Endometrium (tissue), 2 donors: ENCODE results near the gene ZNF326.
"Not testable (repeated sequence)": the region's sequence is repeated elsewhere in the genome, so short reads cannot be mapped to it uniquely, and the experiment has no call there.

Source experiments
- FAIRE-seq: peaks from 2 replicates; lab custom pipeline; 2012; peaks lifted over from hg19 to GRCh38; lab: Jason Lieb, UNC
- donor health status: control.
- donor health status: control.

Gene ZNF326

GRCh38 chr1:89996450-89997110 is 1.7 kb downstream of the ZNF326 start:
- FAIRE-seq, result no peak

- FAIRE-seq, result not testable (repeated sequence)
Measured at GRCh38 chr1:89997152-89997551, 2.2 kb downstream of the ZNF326 start.

GRCh38 chr1:89998306-89998705 is 3.4 kb downstream of the ZNF326 start:
- FAIRE-seq, result no peak

- FAIRE-seq, result no peak
Measured at GRCh38 chr1:89999208-89999607, 4.3 kb downstream of the ZNF326 start.

GRCh38 chr1:89999628-90000027 is 4.7 kb downstream of the ZNF326 start:
- no peak for FAIRE-seq

- no peak for FAIRE-seq
Measured at GRCh38 chr1:90000934-90001676, 6.2 kb downstream of the ZNF326 start.

GRCh38 chr1:90007979-90008404 is 13.1 kb downstream of the ZNF326 start:
- no peak for FAIRE-seq

- FAIRE-seq, result no peak
Measured at GRCh38 chr1:90012300-90012699, 17.4 kb downstream of the ZNF326 start.

- no peak for FAIRE-seq
Measured at GRCh38 chr1:90023691-90024090, 28.8 kb downstream of the ZNF326 start.

- FAIRE-seq, result no peak
Measured at GRCh38 chr1:90027281-90027680, 32.4 kb downstream of the ZNF326 start.

- no peak for FAIRE-seq
Measured at GRCh38 chr1:90039652-90040051, 44.7 kb downstream of the ZNF326 start.

GRCh38 chr1:90043586-90043985 is 48.7 kb downstream of the ZNF326 start:
- FAIRE-seq, result no peak

GRCh38 chr1:90044346-90044745 is 49.4 kb downstream of the ZNF326 start:
- no peak for FAIRE-seq

GRCh38 chr1:90045853-90046563 is 51.1 kb downstream of the ZNF326 start:
- FAIRE-seq, result no peak

GRCh38 chr1:90046635-90047034 is 51.7 kb downstream of the ZNF326 start:
- no peak for FAIRE-seq

- FAIRE-seq, result no peak
Measured at GRCh38 chr1:90048043-90048442, 53.1 kb downstream of the ZNF326 start.

GRCh38 chr1:90062700-90063643 is 68.1 kb downstream of the ZNF326 start:
- not testable (repeated sequence) for FAIRE-seq

- FAIRE-seq, result not testable (repeated sequence)
Measured at GRCh38 chr1:90064109-90064508, 69.2 kb downstream of the ZNF326 start.

- FAIRE-seq, result no peak
Measured at GRCh38 chr1:90067194-90067931, 72.5 kb downstream of the ZNF326 start.

- FAIRE-seq, result no peak
Measured at GRCh38 chr1:90068611-90069280, 73.8 kb downstream of the ZNF326 start.

- no peak for FAIRE-seq
Measured at GRCh38 chr1:90074137-90074536, 79.2 kb downstream of the ZNF326 start.
